ENCODE results near the gene HDHD5.

HDHD5 gene

GRCh38 chr22:17113600-17113999 is 45.5 kb downstream of the HDHD5 start:
- peaks cover 1% of the 10 kb centered on the region; the same call in 1 of the 2 replicates for H3K4me1 ChIP-seq (ENCODE audit: control insufficient read depth, insufficient read depth, low read length)
- no peak overlapping the region for H3K27ac ChIP-seq (ENCODE audit: low read length)
- no peak for DNase-seq (ENCODE audit: low read depth, low spot score)
- H3K36me3 ChIP-seq (ENCODE audit: control insufficient read depth, insufficient read depth, low read length): no peaks in the 10 kb centered on the region; the same call in 1 of the 2 replicates
- H3K4me3 ChIP-seq (ENCODE audit: low read length): no peak overlapping the region
- no CpG with 5 or more reads among the region's 8 CpGs for WGBS (ENCODE audit: insufficient coverage, insufficient read length)
- H3K27me3 ChIP-seq (ENCODE audit: control insufficient read depth, insufficient read depth, low read length): no peaks in the 10 kb centered on the region
- no peaks in the 10 kb centered on the region for H3K9me3 ChIP-seq (ENCODE audit: control insufficient read depth, insufficient read depth, low read length)

- Histone ChIP-seq H3K36me3 (ENCODE audit: control insufficient read depth, insufficient read depth, low read length) (no peaks in the 10 kb centered on the region; the same call in 1 of the 2 replicates), H3K27me3 (ENCODE audit: control insufficient read depth, insufficient read depth, low read length) (no peaks in the 10 kb centered on the region), H3K4me3 (ENCODE audit: low read length) (no peak overlapping the region), H3K27ac (ENCODE audit: low read length) (no peak overlapping the region), H3K9me3 (ENCODE audit: control insufficient read depth, insufficient read depth, low read length) (no peaks in the 10 kb centered on the region), H3K4me1 (ENCODE audit: control insufficient read depth, insufficient read depth, low read length) (peaks cover 1% of the 10 kb centered on the region; the same call in 1 of the 2 replicates)
- no peak for DNase-seq (ENCODE audit: low read depth, low spot score)
- WGBS (ENCODE audit: insufficient coverage, insufficient read length): no CpG with 5 or more reads among the region's 9 CpGs
These were observed 46.5 kb downstream of the HDHD5 start for GRCh38 chr22:17112491-17113042.

DNA sequence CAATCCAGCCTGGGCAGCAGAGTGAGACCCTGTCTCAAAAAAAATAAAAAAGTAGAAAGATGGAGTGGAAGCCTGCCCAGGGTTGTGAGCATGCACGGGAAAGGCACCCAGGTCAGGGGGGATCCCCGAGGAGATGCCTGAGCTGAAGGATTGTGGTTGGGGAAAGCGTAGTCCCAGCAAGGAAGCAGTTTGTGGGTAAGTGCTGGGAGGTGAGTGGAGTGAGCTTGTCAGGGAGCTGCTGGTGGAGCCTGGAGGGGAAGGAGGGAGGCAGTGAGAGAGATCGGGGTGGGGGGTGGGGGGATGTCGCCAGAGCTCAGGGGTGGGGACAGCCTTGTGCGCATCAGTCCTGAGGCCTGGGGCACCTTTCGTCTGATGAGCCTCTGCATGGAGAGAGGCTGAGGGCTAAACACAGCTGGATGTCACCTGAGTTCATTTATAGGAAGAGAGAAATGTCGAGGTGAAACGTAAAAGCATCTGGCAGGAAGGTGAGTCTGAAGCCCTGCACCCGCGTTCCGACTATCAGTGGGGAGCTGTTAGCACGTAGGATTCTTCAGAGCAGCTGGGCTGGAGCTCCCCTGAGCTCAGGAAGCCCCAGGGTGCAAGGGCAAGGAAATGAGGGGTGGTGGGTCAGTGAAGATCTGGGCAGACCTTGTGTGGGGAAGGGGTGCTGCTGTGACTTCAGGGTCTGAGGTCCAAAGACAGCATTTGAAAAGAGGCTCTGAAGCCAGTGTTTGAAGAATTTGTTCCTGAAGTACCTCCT is 48.1 kb downstream of the HDHD5 start:
- no CpG with 5 or more reads among the region's 13 CpGs for WGBS (ENCODE audit: insufficient coverage, insufficient read length)
- H3K27ac ChIP-seq (ENCODE audit: low read length): no peak overlapping the region
- no peaks in the 10 kb centered on the region; the same call in 1 of the 2 replicates for H3K4me1 ChIP-seq (ENCODE audit: control insufficient read depth, insufficient read depth, low read length)
- no peak for DNase-seq (ENCODE audit: low read depth, low spot score)
- H3K36me3 ChIP-seq (ENCODE audit: control insufficient read depth, insufficient read depth, low read length): no peaks in the 10 kb centered on the region; the same call in 1 of the 2 replicates
- H3K4me3 ChIP-seq (ENCODE audit: low read length): no peak overlapping the region
- no peaks in the 10 kb centered on the region for H3K9me3 ChIP-seq (ENCODE audit: control insufficient read depth, insufficient read depth, low read length)
- H3K27me3 ChIP-seq (ENCODE audit: control insufficient read depth, insufficient read depth, low read length): no peaks in the 10 kb centered on the region

- Histone ChIP-seq H3K36me3 (ENCODE audit: control insufficient read depth, insufficient read depth, low read length) (no peaks in the 10 kb centered on the region; the same call in 1 of the 2 replicates), H3K4me3 (ENCODE audit: low read length) (no peak overlapping the region), H3K27ac (ENCODE audit: low read length) (no peak overlapping the region), H3K4me1 (ENCODE audit: control insufficient read depth, insufficient read depth, low read length) (no peaks in the 10 kb centered on the region; the same call in 1 of the 2 replicates), H3K9me3 (ENCODE audit: control insufficient read depth, insufficient read depth, low read length) (no peaks in the 10 kb centered on the region), H3K27me3 (ENCODE audit: control insufficient read depth, insufficient read depth, low read length) (no peaks in the 10 kb centered on the region)
- WGBS (ENCODE audit: insufficient coverage, insufficient read length): no CpG with 5 or more reads among the region's 16 CpGs
- no peak for DNase-seq (ENCODE audit: low read depth, low spot score)
These were observed 49.1 kb downstream of the HDHD5 start for GRCh38 chr22:17109976-17110375.

DNA sequence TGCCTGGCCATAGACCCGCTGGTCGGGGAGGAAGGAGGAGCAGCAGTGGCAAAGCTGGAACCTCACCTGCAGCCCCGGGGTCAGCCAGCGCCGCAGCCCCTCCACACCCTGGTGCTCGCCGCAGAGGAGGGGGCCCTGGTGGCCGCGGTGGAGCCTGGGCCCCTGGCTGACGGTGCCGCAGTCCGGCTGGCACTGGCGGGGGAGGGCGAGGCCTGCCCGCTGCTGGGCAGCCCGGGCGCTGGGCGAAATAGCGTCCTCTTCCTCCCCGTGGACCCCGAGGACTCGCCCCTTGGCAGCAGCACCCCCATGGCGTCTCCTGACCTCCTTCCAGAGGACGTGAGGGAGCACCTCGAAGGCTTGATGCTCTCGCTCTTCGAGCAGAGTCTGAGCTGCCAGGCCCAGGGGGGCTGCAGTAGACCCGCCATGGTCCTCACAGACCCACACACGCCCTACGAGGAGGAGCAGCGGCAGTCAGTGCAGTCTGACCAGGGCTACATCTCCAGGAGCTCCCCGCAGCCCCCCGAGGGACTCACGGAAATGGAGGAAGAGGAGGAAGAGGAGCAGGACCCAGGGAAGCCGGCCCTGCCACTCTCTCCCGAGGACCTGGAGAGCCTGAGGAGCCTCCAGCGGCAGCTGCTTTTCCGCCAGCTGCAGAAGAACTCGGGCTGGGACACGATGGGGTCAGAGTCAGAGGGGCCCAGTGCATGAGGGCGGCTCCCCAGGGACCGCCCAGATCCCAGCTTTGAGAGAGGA is 49.8 kb downstream of the HDHD5 start:
- Histone ChIP-seq H3K27me3 (ENCODE audit: control insufficient read depth, insufficient read depth, low read length) (no peaks in the 10 kb centered on the region), H3K36me3 (ENCODE audit: control insufficient read depth, insufficient read depth, low read length) (no peaks in the 10 kb centered on the region; the same call in 1 of the 2 replicates), H3K4me3 (ENCODE audit: low read length) (no peak overlapping the region), H3K9me3 (ENCODE audit: control insufficient read depth, insufficient read depth, low read length) (no peaks in the 10 kb centered on the region), H3K27ac (ENCODE audit: low read length) (no peak overlapping the region), H3K4me1 (ENCODE audit: control insufficient read depth, insufficient read depth, low read length) (no peaks in the 10 kb centered on the region; the same call in 1 of the 2 replicates)
- no CpG with 5 or more reads among the region's 42 CpGs for WGBS (ENCODE audit: insufficient coverage, insufficient read length)
- no peak for DNase-seq (ENCODE audit: low read depth, low spot score)

- Histone ChIP-seq H3K36me3 (ENCODE audit: control insufficient read depth, insufficient read depth, low read length) (no peaks in the 10 kb centered on the region; the same call in 1 of the 2 replicates), H3K4me1 (ENCODE audit: control insufficient read depth, insufficient read depth, low read length) (no peaks in the 10 kb centered on the region; the same call in 1 of the 2 replicates), H3K27ac (ENCODE audit: low read length) (no peak overlapping the region), H3K4me3 (ENCODE audit: low read length) (no peak overlapping the region), H3K27me3 (ENCODE audit: control insufficient read depth, insufficient read depth, low read length) (no peaks in the 10 kb centered on the region), H3K9me3 (ENCODE audit: control insufficient read depth, insufficient read depth, low read length) (no peaks in the 10 kb centered on the region)
- DNase-seq (ENCODE audit: low read depth, low spot score): no peak
- WGBS (ENCODE audit: insufficient coverage, insufficient read length): no CpG with 5 or more reads among the region's 66 CpGs
These were observed 50.6 kb downstream of the HDHD5 start for GRCh38 chr22:17108256-17109112.

DNA sequence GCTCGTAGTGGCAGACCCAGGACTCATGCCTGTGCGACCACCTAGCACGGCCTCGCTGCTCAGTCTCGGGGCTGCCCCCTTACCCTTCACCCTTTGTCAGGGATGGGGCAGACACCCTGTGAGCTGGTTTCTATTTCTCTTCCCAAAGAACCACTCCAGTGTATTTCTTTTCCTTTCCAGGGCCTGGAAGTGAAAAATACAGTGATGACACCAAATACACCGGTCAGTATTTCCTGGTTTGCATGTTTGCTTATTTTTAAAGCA is 51.6 kb downstream of the HDHD5 start:
- Histone ChIP-seq H3K9me3 (ENCODE audit: control insufficient read depth, insufficient read depth, low read length) (no peaks in the 10 kb centered on the region), H3K27ac (ENCODE audit: low read length) (no peak overlapping the region), H3K27me3 (ENCODE audit: control insufficient read depth, insufficient read depth, low read length) (no peaks in the 10 kb centered on the region), H3K4me1 (ENCODE audit: control insufficient read depth, insufficient read depth, low read length) (no peaks in the 10 kb centered on the region; the same call in 1 of the 2 replicates), H3K4me3 (ENCODE audit: low read length) (no peak overlapping the region), H3K36me3 (ENCODE audit: control insufficient read depth, insufficient read depth, low read length) (no peaks in the 10 kb centered on the region; the same call in 1 of the 2 replicates)
- no peak for DNase-seq (ENCODE audit: low read depth, low spot score)
- no CpG with 5 or more reads among the region's 6 CpGs for WGBS (ENCODE audit: insufficient coverage, insufficient read length)

DNA sequence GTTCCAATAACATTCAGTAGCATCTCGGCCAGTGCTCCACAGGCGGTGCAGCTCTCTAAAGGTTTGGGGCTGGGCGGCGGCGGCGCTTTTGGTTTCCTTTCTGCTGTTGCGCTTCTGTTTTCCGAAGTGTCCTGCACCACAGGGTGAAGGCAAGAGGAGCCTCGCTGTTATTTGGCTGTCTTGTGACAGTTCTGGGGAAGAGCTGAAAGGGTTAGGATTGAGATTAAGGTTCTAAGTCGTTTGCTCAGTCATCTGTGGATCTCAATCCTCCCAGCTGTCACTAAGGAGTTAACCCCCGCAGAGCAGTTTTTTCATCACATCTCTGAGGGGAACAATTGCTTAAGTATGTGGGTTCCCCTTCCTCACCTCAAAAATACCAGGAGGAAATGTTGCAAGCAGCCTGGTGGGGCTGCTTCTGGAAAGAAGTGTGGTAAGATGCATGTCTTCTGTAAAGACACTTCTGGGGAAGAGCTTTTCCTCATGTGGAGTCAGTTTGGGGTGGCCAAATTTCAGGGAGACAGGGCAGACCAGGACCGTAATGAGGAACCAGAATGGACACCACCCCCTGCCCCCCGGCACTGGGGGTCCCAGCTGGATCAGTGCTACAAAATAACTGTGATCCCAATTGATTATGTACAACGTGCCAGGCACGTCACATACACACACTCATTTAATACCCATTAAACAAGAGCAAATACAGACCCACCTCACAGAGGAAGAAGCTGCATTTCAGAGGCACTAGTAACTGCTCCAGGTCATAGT is 52.1 kb downstream of the HDHD5 start:
- Histone ChIP-seq H3K27ac (ENCODE audit: low read length) (no peak overlapping the region), H3K4me1 (ENCODE audit: control insufficient read depth, insufficient read depth, low read length) (no peaks in the 10 kb centered on the region; the same call in 1 of the 2 replicates)

DNA sequence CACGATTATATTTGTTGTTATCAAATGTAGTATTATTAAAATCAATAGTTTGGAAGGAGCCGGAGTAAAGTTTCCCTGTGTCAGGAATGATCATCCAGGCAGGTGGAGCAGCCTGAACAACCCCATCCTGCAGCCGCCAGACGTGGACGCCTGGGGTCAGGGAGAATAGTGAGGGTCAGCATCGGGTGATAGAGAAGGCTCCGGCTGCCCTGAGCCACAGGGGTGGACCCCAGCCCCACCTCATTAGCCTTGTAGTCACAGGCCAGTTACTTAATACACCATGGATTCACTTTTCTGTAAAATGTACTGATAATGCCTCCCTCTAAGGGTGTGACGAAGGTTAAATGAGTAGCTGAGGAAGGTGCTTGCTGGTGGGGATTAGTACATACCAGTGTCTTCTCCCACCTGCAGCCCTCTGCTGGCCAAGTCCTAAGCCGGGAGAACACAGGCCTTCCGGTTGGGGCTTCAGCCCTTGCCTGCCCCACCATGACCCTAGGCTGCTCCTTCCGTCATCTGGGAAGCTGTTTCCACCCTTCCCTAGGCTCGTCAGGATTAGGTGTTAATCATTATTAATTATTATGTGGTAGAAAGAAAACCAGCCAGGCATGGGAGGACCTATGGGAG is 52.8 kb downstream of the HDHD5 start:
- no peak for DNase-seq (ENCODE audit: low read depth, low spot score)
- H3K9me3 ChIP-seq (ENCODE audit: control insufficient read depth, insufficient read depth, low read length): no peaks in the 10 kb centered on the region
- no CpG with 5 or more reads among the region's 12 CpGs for WGBS (ENCODE audit: insufficient coverage, insufficient read length)
- H3K27me3 ChIP-seq (ENCODE audit: control insufficient read depth, insufficient read depth, low read length): no peaks in the 10 kb centered on the region
- H3K4me1 ChIP-seq (ENCODE audit: control insufficient read depth, insufficient read depth, low read length): no peaks in the 10 kb centered on the region; the same call in 1 of the 2 replicates
- H3K36me3 ChIP-seq (ENCODE audit: control insufficient read depth, insufficient read depth, low read length): no peaks in the 10 kb centered on the region; the same call in 1 of the 2 replicates
- H3K4me3 ChIP-seq (ENCODE audit: low read length): no peak overlapping the region
- H3K27ac ChIP-seq (ENCODE audit: low read length): no peak overlapping the region

More for the DNA sequence above, 52.1 kb downstream of the HDHD5 start:
- Histone ChIP-seq H3K4me3 (ENCODE audit: low read length) (no peak overlapping the region), H3K9me3 (ENCODE audit: control insufficient read depth, insufficient read depth, low read length) (no peaks in the 10 kb centered on the region), H3K27me3 (ENCODE audit: control insufficient read depth, insufficient read depth, low read length) (no peaks in the 10 kb centered on the region), H3K36me3 (ENCODE audit: control insufficient read depth, insufficient read depth, low read length) (no peaks in the 10 kb centered on the region; the same call in 1 of the 2 replicates)
- no peak for DNase-seq (ENCODE audit: low read depth, low spot score)
- WGBS (ENCODE audit: insufficient coverage, insufficient read length): no CpG with 5 or more reads among the region's 15 CpGs
